H1 (cell line): ENCODE results near the gene FOXC2. TPM values are rescaled to one million over a fixed set of nuclear protein-coding genes. Genes with fewer than 3 reads are reported as not detected.

ENCODE experiments used
- CTCF ChIA-PET: fragments of 300-600 bp; sonication (Branson Sonifier 250); formaldehyde crosslinking; loops from one replicate; lab custom pipeline; 2021; ENCODE audit not compliant: partially characterized antibody; lab: Charles Lee
- POLR2A ChIA-PET: fragments of 300-600 bp; sonication (Branson Sonifier 250); formaldehyde crosslinking; loops from one replicate; lab custom pipeline; 2021; ENCODE audit warnings: inconsistent platforms; ENCODE audit not compliant: partially characterized antibody; lab: Charles Lee
- DNase-seq, 2 experiments: peaks; one replicate each; pipeline versions ENCODE4 v3.0.0 to v3.0.0-alpha.2; 2010 to 2022; ENCODE audit warnings: low spot score in 2 of 2, low read depth in 1 of 2, mixed read lengths in 1 of 2
- FAIRE-seq: peaks from 2 replicates; lab custom pipeline; 2011; peaks lifted over from hg19 to GRCh38; lab: Jason Lieb, UNC
- H2AFZ ChIP-seq: 2 replicates; pipeline ENCODE4 v1.8.1; 2012; ENCODE audit warnings: low read length, inconsistent platforms
- H2AK5ac ChIP-seq: 2 replicates; pipeline ENCODE4 v1.6.1; 2013; ENCODE audit warnings: low read depth, low read length
- H2BK120ac ChIP-seq: replicated peaks from 2 replicates; pipeline ENCODE3; 2013; ENCODE audit warnings: low read depth, low read length, inconsistent platforms
- H2BK12ac ChIP-seq: 2 replicates; pipeline ENCODE4 v1.6.1; 2013; ENCODE audit warnings: low read depth, low read length
- H2BK15ac ChIP-seq: 2 replicates; pipeline ENCODE4 v1.6.1; 2013; ENCODE audit warnings: low read length
- H2BK20ac ChIP-seq: 2 replicates; pipeline ENCODE4 v1.6.1; 2013; ENCODE audit warnings: low read length
- H2BK5ac ChIP-seq: 2 replicates; pipeline ENCODE4 v1.6.1; 2013; ENCODE audit warnings: low read depth, low read length
- H3K14ac ChIP-seq: 2 replicates; pipeline ENCODE4 v1.6.1; 2013; ENCODE audit warnings: inconsistent platforms; ENCODE audit not compliant: insufficient read length
- H3K18ac ChIP-seq: 2 replicates; pipeline ENCODE4 v1.6.1; 2013; ENCODE audit warnings: low read length; ENCODE audit errors: extremely low read depth
- H3K23ac ChIP-seq: 2 replicates; pipeline ENCODE4 v1.6.1; 2013; ENCODE audit warnings: inconsistent platforms; ENCODE audit not compliant: insufficient read length
- H3K23me2 ChIP-seq: 2 replicates; pipeline ENCODE4 v1.6.1; 2013; ENCODE audit warnings: low read depth, low read length
- H3K27ac ChIP-seq: 2 replicates; pipeline ENCODE4 v1.6.1; 2011; ENCODE audit warnings: low read depth, low read length, inconsistent platforms
- H3K27me3 ChIP-seq, 4 experiments: replicated peaks in 1 of 4; 1 replicate in 1 of 4; 2 replicates in 3 of 4; pipeline versions ENCODE4 v1.6.1 to v1.8.1; 2011 to 2013; ENCODE audit warnings: low read length in 3 of 4, mild to moderate bottlenecking in 3 of 4, inconsistent platforms in 2 of 4, mixed read lengths in 2 of 4, moderate library complexity in 1 of 4; ENCODE audit not compliant: control insufficient read depth in 3 of 4, insufficient read depth in 3 of 4; ENCODE audit errors: extremely low read depth in 1 of 4
- H3K36me3 ChIP-seq, 4 experiments: 2 replicates each; pipeline versions ENCODE4 v1.6.1 to v1.8.1; 2011 to 2013; ENCODE audit warnings: mild to moderate bottlenecking in 4 of 4, low read length in 3 of 4, moderate library complexity in 2 of 4, control low read depth in 1 of 4, inconsistent platforms in 1 of 4; ENCODE audit not compliant: insufficient read depth in 4 of 4, control insufficient read depth in 2 of 4
- H3K4ac ChIP-seq: replicated peaks from 2 replicates; pipeline ENCODE3; 2013; ENCODE audit warnings: low read length, low read depth, mixed read lengths, inconsistent platforms; ENCODE audit not compliant: insufficient read length
- H3K4me1 ChIP-seq, 4 experiments: replicated peaks in 1 of 4; 1 replicate in 1 of 4; 2 replicates in 3 of 4; pipeline versions ENCODE4 v1.6.1 to v1.8.1; 2011 to 2013; ENCODE audit warnings: low read length in 3 of 4, inconsistent platforms in 2 of 4, mixed read lengths in 1 of 4; ENCODE audit not compliant: insufficient read depth in 4 of 4, control insufficient read depth in 3 of 4
- H3K4me2 ChIP-seq, 2 experiments: 2 replicates each; pipeline versions ENCODE4 v1.6.1 to v1.8.1; 2011 to 2013; ENCODE audit warnings: low read depth in 2 of 2, low read length in 2 of 2, control low read depth in 1 of 2, inconsistent platforms in 1 of 2, mild to moderate bottlenecking in 1 of 2; ENCODE audit not compliant: insufficient read depth in 1 of 2
- H3K4me3 ChIP-seq, 4 experiments: fragments of 200-600, 300-600 bp in 1 of 4; sonication (generic), shearing (Covaris generic), sonication (Bioruptor Twin) in 1 of 4; 2 replicates each; pipeline versions ENCODE4 v1.5.1 to v1.8.1; 2011 to 2016; ENCODE audit warnings: low read length in 4 of 4, low read depth in 3 of 4, control low read depth in 2 of 4, inconsistent platforms in 2 of 4, mild to moderate bottlenecking in 2 of 4, mixed read lengths in 1 of 4, moderate library complexity in 1 of 4; ENCODE audit not compliant: insufficient read depth in 2 of 4; ENCODE audit errors: extremely low read depth in 1 of 4
- H3K56ac ChIP-seq: replicated peaks from 2 replicates; pipeline ENCODE3; 2013; ENCODE audit warnings: low read depth, mild to moderate bottlenecking, mixed read lengths, low read length, inconsistent platforms; ENCODE audit not compliant: insufficient read length
- H3K79me1 ChIP-seq: 2 replicates; pipeline ENCODE4 v1.6.1; 2013; ENCODE audit warnings: low read depth, low read length, control low read depth
- H3K79me2 ChIP-seq, 2 experiments: 2 replicates each; pipeline versions ENCODE4 v1.6.1 to v1.8.1; 2012 to 2013; ENCODE audit warnings: low read length in 2 of 2, mild to moderate bottlenecking in 2 of 2, inconsistent platforms in 1 of 2; ENCODE audit not compliant: insufficient read depth in 2 of 2, control insufficient read depth in 1 of 2
- H3K9ac ChIP-seq, 4 experiments: replicated peaks in 1 of 4; 1 replicate in 1 of 4; 2 replicates in 3 of 4; pipeline versions ENCODE4 v1.6.1 to v1.8.1; 2011 to 2013; ENCODE audit warnings: low read depth in 3 of 4, low read length in 3 of 4, control low read depth in 2 of 4, mild to moderate bottlenecking in 2 of 4, moderate library complexity in 2 of 4, inconsistent platforms in 1 of 4; ENCODE audit errors: extremely low read depth in 1 of 4
- H3K9me3 ChIP-seq, 2 experiments: 2 replicates each; pipeline versions ENCODE4 v1.6.1 to v1.8.1; 2012 to 2013; ENCODE audit warnings: mild to moderate bottlenecking in 2 of 2, moderate library complexity in 2 of 2, control low read depth in 1 of 2, inconsistent platforms in 1 of 2, low read depth in 1 of 2, low read length in 1 of 2, mixed read lengths in 1 of 2; ENCODE audit not compliant: insufficient read depth in 2 of 2
- H4K20me1 ChIP-seq, 2 experiments: replicated peaks in 1 of 2; 2 replicates each; pipeline versions ENCODE3 to v1.8.1; 2011 to 2013; ENCODE audit warnings: inconsistent platforms in 2 of 2, low read length in 2 of 2, mild to moderate bottlenecking in 1 of 2; ENCODE audit not compliant: insufficient read depth in 2 of 2, control insufficient read depth in 1 of 2
- H4K5ac ChIP-seq: 2 replicates; pipeline ENCODE4 v1.6.1; 2013; ENCODE audit warnings: low read length, low read depth, mixed read lengths, inconsistent platforms; ENCODE audit not compliant: insufficient read length
- H4K8ac ChIP-seq: 2 replicates; pipeline ENCODE4 v1.8.0; 2013; ENCODE audit warnings: mild to moderate bottlenecking, moderate library complexity, low read length, inconsistent platforms; ENCODE audit not compliant: insufficient read depth; ENCODE audit errors: extremely low read depth
- H4K91ac ChIP-seq: replicated peaks from 2 replicates; pipeline ENCODE3; 2013; ENCODE audit warnings: low read length, mixed read lengths, inconsistent platforms; ENCODE audit not compliant: insufficient read length
- CEBPB ChIP-seq: IDR thresholded peaks from 2 replicates; pipeline ENCODE4 v1.6.1; 2012; ENCODE audit warnings: low read depth, low read length
- HDAC6 ChIP-seq: IDR thresholded peaks from one replicate; pipeline ENCODE4 v1.7.1; 2012; ENCODE audit warnings: low read depth, mild to moderate bottlenecking, inconsistent platforms, low read length, moderate library complexity
- NRF1 ChIP-seq: IDR thresholded peaks from 2 replicates; pipeline ENCODE4 v1.6.1; 2011; ENCODE audit warnings: mild to moderate bottlenecking, low read depth, low read length, improper control_type of control experiment
- PHF8 ChIP-seq: fragments of 200-600 bp; sonication (generic); conservative IDR thresholded peaks from 2 replicates; pipeline ENCODE4 v1.7.1; 2012; ENCODE audit warnings: low read depth, mild to moderate bottlenecking, inconsistent platforms, low read length, moderate library complexity
- TEAD4 ChIP-seq: IDR thresholded peaks from 2 replicates; pipeline ENCODE4 v1.6.1; 2012; ENCODE audit warnings: low read depth, low read length, inconsistent platforms, mixed read lengths
- WGBS, 2 experiments: shearing (Covaris generic) in 1 of 2; methylation state at CpG; one replicate each; pipeline versions ENCODE4 v1.1.6 to v1.1.7; 2013 to 2015; ENCODE audit warnings: low lambda C conversion rate in 2 of 2, mixed read lengths in 2 of 2, inconsistent platforms in 1 of 2, low coverage in 1 of 2, missing lambda C conversion rate in 1 of 2; ENCODE audit not compliant: insufficient replicate concordance in 2 of 2, insufficient coverage in 1 of 2, insufficient read length in 1 of 2; ENCODE audit errors: extremely low coverage in 1 of 2, missing lambda C conversion rate in 1 of 2; 5-methylcytosine and 5-hydroxymethylcytosine counted together
- polyA plus RNA-seq, 7 experiments: library from polyadenylated mRNA; depleted of rRNA in 3 of 7; stranded (reverse) in 5 of 7; unstranded in 2 of 7; fragments of >200 nt in 5 of 7; fragments of 200-250 nt in 2 of 7; gene quantifications; 1 replicate in 5 of 7; 2 replicates in 1 of 7; 4 replicates in 1 of 7; pipeline versions ENCODE4 v1.2.1 to v1.2.3, GENCODE V29; 2011 to 2013; ENCODE audit warnings: missing spikeins in 2 of 7, mixed read lengths in 2 of 7
- total RNA-seq: library from RNA; stranded (reverse); fragmentation: NEBNext Ultra II Directional; extraction: Animal tissue kit (Norgen Biotek cat#: 25700); gene quantifications from 2 replicates; pipeline ENCODE4 v1.2.1, GENCODE V29; 2021
- TF ChIP-seq, protein P1 (sequence below): IDR thresholded peaks from 2 replicates; pipeline ENCODE4 v1.6.1; 2011; ENCODE audit warnings: low read depth, mild to moderate bottlenecking, low read length; ENCODE audit not compliant: insufficient read depth

Gene FOXC2
- total and polyA plus RNA-seq, 2 of the 8 experiments (the other 6 are each of a cell fraction or from before 2014, with no cell fraction given) = 0.09 TPM; not detected in 1

- H3K27me3 ChIP-seq = peaks cover 0 to 3% (median 0%) of the 10 kb centered on the region in 4 experiments; a peak in 3 of 7 replicates
- H4K20me1 ChIP-seq = peaks cover 0 to 8% of the 10 kb centered on the region in 2 experiments
- H4K91ac ChIP-seq = no peak overlapping the region
- no peak overlapping the region for H3K14ac ChIP-seq
- no peak overlapping the region for H4K8ac ChIP-seq
- no peak overlapping the region for H4K5ac ChIP-seq
- no peak overlapping the region for H3K4ac ChIP-seq
- no peak overlapping the region for H3K4me2 ChIP-seq
- no peaks in the 10 kb centered on the region for H3K79me2 ChIP-seq
- H3K36me3 ChIP-seq = no peaks in the 10 kb centered on the region
- peaks cover 17% of the 10 kb centered on the region; the same call in 1 of the 2 replicates for H3K23me2 ChIP-seq
- ChIA-PET CTCF (interaction anchor here (0.6 to 1.4 kb wide), 2 partner anchors 27 to 328 kb away, joined by 3 to 6 read pairs; no protein-coding TSS in a partner anchor), POLR2A (no interaction called here)
- no peak overlapping the region for H2BK20ac ChIP-seq
- H3K18ac ChIP-seq = no peak overlapping the region
- H2BK5ac ChIP-seq = no peak overlapping the region
- H2BK15ac ChIP-seq = no peak overlapping the region
- H3K4me1 ChIP-seq = no peaks in the 10 kb centered on the region; a peak in 1 of 7 replicates
- H2AK5ac ChIP-seq = no peak overlapping the region
- no peak overlapping the region for H3K4me3 ChIP-seq
- no peaks in the 10 kb centered on the region for H3K9me3 ChIP-seq
- no peaks in the 10 kb centered on the region for H3K79me1 ChIP-seq
- H2BK12ac ChIP-seq = no peak overlapping the region
- FAIRE-seq = no peak
- H2AFZ ChIP-seq = no peak overlapping the region
- no peak overlapping the region for H3K9ac ChIP-seq
- 89% methylated on average over 4 of the region's 4 CpGs; no CpG with 5 or more reads in 1 of the 2 experiments for WGBS, 2 experiments
- no peak overlapping the region for H3K23ac ChIP-seq
- H3K56ac ChIP-seq = no peak overlapping the region
- no peak overlapping the region for H3K27ac ChIP-seq
- no peak for DNase-seq
- no peak overlapping the region for H2BK120ac ChIP-seq
- TF ChIP-seq CEBPB (no peak), NRF1 (no peak), HDAC6 (no peak), TEAD4 (no peak), PHF8 (no peak)
- TF ChIP-seq, protein P1, sequence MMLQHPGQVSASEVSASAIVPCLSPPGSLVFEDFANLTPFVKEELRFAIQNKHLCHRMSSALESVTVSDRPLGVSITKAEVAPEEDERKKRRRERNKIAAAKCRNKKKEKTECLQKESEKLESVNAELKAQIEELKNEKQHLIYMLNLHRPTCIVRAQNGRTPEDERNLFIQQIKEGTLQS = no peak
Measured at GRCh38 chr16:86591270-86591669, 24.6 kb downstream of the FOXC2 start.
